GM21515 (cell line): ENCODE measurements around the gene NCLN.
A peak's percentile ranks its signal among the peaks of the same experiment; 100 is the strongest.
"Not testable (repeated sequence)": the region's sequence is repeated elsewhere in the genome, so short reads cannot be mapped to it uniquely, and the experiment has no call there.

Experiments used
- ATAC-seq: cut with Tn5 transposase; IDR thresholded peaks from one replicate; pipeline ENCODE4 v1.9.1; 2021; ENCODE audit not compliant: unreplicated experiment

The NCLN gene

GRCh38 chr19:3185461-3186159 lies at the start of gene NCLN:
TSS of gene NCLN (plus strand) at chr19:3185930. CDS start at chr19:3186031, 101 bp downstream.
- peak; percentile 65 for ATAC-seq

- ATAC-seq: no peak
Measured at GRCh38 chr19:3135961-3136683, 49.6 kb upstream of the NCLN start, which contains the start of gene GNA15. TSS of gene GNA15 (plus strand) at chr19:3136033. CDS start at chr19:3136451, 418 bp downstream.

- ATAC-seq: no peak
Measured at GRCh38 chr19:3136684-3137055, 49.1 kb upstream of the NCLN start.

- ATAC-seq: no peak
Measured at GRCh38 chr19:3137119-3137518, 48.6 kb upstream of the NCLN start.

- ATAC-seq: no peak
Measured at GRCh38 chr19:3138268-3138667, 47.5 kb upstream of the NCLN start.

GRCh38 chr19:3140667-3141038 lies 45.1 kb upstream of the NCLN start:
- ATAC-seq: no peak

GRCh38 chr19:3142292-3142670 lies 43.4 kb upstream of the NCLN start:
- ATAC-seq: no peak

GRCh38 chr19:3142781-3143337 lies 42.9 kb upstream of the NCLN start:
- ATAC-seq: no peak

GRCh38 chr19:3145909-3146676 lies 39.6 kb upstream of the NCLN start:
- ATAC-seq: no peak

- no peak for ATAC-seq
Measured at GRCh38 chr19:3146677-3147100, 39.0 kb upstream of the NCLN start.

- ATAC-seq: no peak
Measured at GRCh38 chr19:3148503-3148902, 37.2 kb upstream of the NCLN start.

- no peak for ATAC-seq
Measured at GRCh38 chr19:3149089-3149488, 36.6 kb upstream of the NCLN start.

- no peak for ATAC-seq
Measured at GRCh38 chr19:3149526-3150505, 35.9 kb upstream of the NCLN start.

GRCh38 chr19:3150739-3151329 lies 34.9 kb upstream of the NCLN start:
- ATAC-seq: no peak

GRCh38 chr19:3151563-3152418 lies 33.9 kb upstream of the NCLN start:
- no peak for ATAC-seq

- ATAC-seq: no peak
Measured at GRCh38 chr19:3152419-3152780, 33.3 kb upstream of the NCLN start.

GRCh38 chr19:3153286-3154230 lies 32.2 kb upstream of the NCLN start:
- no peak for ATAC-seq

GRCh38 chr19:3154447-3154846 lies 31.3 kb upstream of the NCLN start:
- not testable (repeated sequence) for ATAC-seq
